Brain microvascular endothelial cell (primary cell): ENCODE data around the gene CREBRF.

ENCODE experiments used
- DNase-seq: peaks from one replicate; pipeline ENCODE4 v3.0.0-alpha.2; 2020
- H3K27ac ChIP-seq: fragments of 250-450 bp; sonication (Bioruptor Pico); 2 replicates; pipeline ENCODE4 v1.5.1; 2020; ENCODE audit warnings: mild to moderate bottlenecking, moderate library complexity
- H3K27me3 ChIP-seq: fragments of 250-450 bp; sonication (Bioruptor Pico); replicated peaks from 2 replicates; pipeline ENCODE4 v1.5.1; 2020; ENCODE audit warnings: mild to moderate bottlenecking
- H3K36me3 ChIP-seq: fragments of 250-450 bp; sonication (Bioruptor Pico); replicated peaks from 2 replicates; pipeline ENCODE4 v1.5.1; 2020; ENCODE audit warnings: mild to moderate bottlenecking
- H3K4me3 ChIP-seq: 2 replicates; pipeline ENCODE4 v1.5.1; 2011; ENCODE audit warnings: low read depth, mild to moderate bottlenecking, control low read depth, low read length, moderate library complexity
- in situ Hi-C: cut with HindIII; loops from 2 replicates; pipeline ENCODE4 v1.10.0; 2017; ENCODE audit warnings: low sequenced_read_pairs, low pct_ligation_motif_present
- TF ChIP-seq, protein P1 (sequence below): IDR thresholded peaks from 2 replicates; pipeline ENCODE4 v1.5.1; 2011; ENCODE audit warnings: low read depth, mild to moderate bottlenecking, moderate library complexity, low read length, control low read depth, inconsistent platforms; ENCODE audit errors: missing control alignments

CREBRF gene

DNA sequence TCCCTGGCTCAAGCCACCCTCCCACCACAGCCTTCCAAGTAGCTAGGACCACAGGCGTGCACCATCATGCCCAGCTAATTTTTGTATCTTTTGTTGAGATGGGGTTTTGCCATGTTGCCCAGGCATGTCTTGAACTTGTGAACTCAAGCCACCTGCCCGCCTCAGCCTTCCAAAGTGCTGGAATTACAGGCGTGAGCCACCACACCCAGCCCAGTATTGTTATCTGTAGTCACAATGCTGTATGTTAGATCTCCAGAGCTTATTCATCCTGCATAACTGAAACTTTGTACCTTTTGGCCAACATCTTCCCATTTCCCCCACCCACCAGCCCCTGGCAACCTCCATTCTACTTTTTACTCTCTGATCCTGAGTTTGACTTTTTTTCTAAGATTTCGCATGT, 37.5 kb downstream of the CREBRF start:
- no peaks in the 10 kb centered on the region for H3K36me3 ChIP-seq
- in situ Hi-C loops: no loop called here
- no peak for DNase-seq
- H3K27me3 ChIP-seq: no peaks in the 10 kb centered on the region
- TF ChIP-seq, protein P1, sequence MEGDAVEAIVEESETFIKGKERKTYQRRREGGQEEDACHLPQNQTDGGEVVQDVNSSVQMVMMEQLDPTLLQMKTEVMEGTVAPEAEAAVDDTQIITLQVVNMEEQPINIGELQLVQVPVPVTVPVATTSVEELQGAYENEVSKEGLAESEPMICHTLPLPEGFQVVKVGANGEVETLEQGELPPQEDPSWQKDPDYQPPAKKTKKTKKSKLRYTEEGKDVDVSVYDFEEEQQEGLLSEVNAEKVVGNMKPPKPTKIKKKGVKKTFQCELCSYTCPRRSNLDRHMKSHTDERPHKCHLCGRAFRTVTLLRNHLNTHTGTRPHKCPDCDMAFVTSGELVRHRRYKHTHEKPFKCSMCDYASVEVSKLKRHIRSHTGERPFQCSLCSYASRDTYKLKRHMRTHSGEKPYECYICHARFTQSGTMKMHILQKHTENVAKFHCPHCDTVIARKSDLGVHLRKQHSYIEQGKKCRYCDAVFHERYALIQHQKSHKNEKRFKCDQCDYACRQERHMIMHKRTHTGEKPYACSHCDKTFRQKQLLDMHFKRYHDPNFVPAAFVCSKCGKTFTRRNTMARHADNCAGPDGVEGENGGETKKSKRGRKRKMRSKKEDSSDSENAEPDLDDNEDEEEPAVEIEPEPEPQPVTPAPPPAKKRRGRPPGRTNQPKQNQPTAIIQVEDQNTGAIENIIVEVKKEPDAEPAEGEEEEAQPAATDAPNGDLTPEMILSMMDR: no peak
- H3K4me3 ChIP-seq: no peak overlapping the region
- H3K27ac ChIP-seq: peak overlapping the region; percentile 10

DNA sequence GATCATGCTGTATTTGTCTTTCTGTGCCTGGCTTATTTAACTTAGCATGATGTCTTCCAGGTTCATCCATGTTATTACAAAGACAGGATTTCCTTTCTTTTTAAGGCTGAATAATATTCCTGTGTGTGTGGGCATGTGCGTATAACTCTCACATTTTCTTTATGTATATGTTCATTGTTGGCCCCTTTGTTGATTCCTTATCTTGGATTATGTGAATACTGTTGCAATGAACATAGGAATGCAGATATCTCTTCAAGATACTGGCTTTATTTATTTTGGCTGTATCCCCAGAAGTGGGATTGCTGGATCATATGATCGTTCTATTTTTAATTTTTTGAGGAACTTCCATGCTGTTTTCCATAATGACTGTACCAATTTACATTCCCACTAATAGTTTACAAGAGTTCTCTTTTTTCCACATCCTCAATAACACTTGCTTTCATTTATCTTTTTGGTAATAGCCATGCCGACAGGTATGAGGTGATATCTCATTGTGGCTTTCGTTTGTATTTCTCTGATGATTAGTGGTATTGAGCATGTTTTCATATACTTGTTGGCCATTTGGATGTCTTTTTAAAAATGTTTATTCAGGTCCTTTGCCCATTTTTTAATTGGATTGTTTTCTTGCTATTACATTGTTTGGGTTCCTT, 38.0 kb downstream of the CREBRF start:
- Histone ChIP-seq H3K36me3 (no peaks in the 10 kb centered on the region), H3K27me3 (no peaks in the 10 kb centered on the region), H3K27ac (peak overlapping the region; percentile 10), H3K4me3 (no peak overlapping the region)
- in situ Hi-C loops: no loop called here
- DNase-seq: peak; percentile 66
- TF ChIP-seq, protein P1: no peak

DNA sequence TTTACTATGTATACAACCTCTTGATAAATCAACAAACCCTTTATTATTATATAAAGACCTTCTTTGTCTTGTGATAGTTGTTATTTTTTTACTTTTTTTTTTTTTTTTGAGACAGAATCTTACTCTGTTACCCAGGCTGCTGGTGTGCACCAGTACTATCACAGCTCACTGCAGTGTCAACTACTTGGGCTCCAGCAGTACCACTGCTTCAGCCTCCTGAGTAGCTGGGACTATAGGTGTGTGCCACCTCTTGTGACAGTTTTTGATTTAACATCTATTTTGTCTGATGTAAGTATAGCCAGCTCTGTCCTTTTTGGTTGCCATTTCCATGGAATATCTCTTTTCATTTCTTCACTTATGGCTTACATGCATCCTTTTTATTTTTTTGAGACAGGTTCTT, 42.6 kb downstream of the CREBRF start:
- no peak overlapping the region for H3K4me3 ChIP-seq
- no peaks in the 10 kb centered on the region for H3K36me3 ChIP-seq
- DNase-seq: no peak
- in situ Hi-C loops: no loop called here
- no peaks in the 10 kb centered on the region for H3K27me3 ChIP-seq
- H3K27ac ChIP-seq: no peak overlapping the region
- TF ChIP-seq, protein P1: no peak

DNA sequence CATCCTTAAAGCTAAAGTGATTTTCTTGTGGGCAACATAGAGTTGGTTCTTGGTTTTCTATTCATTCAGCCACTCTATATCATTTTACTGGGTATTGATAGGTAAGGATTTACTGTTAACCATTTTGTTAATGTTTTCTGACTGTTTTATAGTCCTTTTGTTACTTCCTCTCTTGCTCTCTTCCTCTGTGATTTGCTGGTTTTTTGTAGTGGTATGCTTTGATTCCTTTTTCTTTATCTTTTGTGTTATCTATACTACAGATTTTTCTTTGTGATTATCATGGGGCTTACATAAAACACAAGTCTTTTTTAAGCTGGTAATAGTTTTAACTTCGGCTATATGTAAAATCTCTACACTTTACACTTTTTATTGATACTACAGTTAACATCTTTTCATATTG, 43.3 kb downstream of the CREBRF start:
- in situ Hi-C loops: no loop called here
- TF ChIP-seq, protein P1: no peak

DNA sequence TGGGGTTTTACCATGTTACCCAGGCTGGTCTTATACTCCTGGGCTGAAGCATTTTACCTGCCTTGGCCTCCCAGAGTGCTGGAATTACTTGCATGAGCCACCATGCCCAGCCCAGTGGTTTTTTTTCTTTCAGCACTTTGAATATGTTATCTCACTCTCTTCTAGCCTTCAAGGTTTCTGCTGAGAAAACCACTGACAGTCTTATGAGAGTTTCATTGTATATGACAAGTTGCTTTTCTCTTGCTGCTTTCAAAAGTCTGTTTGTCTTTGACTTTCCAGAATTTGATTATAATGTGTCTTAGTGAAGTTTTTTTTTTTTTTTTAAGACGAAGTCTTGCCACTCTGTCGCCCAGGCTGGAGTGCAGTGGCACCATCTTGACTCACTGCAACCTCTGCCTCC, 45.1 kb downstream of the CREBRF start:
- in situ Hi-C loops: no loop called here
- TF ChIP-seq, protein P1: no peak

More for the DNA sequence above, 43.3 kb downstream of the CREBRF start:
- no peaks in the 10 kb centered on the region for H3K36me3 ChIP-seq
- H3K27me3 ChIP-seq: no peaks in the 10 kb centered on the region
- no peak overlapping the region for H3K4me3 ChIP-seq
- DNase-seq: no peak
- H3K27ac ChIP-seq: no peak overlapping the region

DNA sequence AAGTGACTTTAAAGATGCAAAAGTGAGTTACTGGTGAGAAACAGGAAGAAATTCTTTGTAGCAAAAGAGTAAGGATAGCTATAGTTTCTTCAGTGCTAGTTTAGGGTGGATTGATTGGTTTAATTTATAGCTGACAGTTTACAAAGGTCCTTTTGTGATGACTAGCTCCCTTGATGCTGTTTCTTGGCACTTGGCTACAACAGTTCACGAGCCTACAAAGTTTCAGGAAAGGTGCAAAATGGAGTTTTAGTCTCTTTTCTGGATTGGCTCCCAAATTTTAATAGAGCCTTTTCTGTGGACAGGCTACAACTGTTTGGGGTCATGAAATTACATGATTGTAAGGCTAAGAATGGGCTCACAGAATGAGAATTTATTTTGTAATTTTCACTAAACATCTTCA, 47.3 kb downstream of the CREBRF start:
- Histone ChIP-seq H3K27ac (no peak overlapping the region), H3K36me3 (no peaks in the 10 kb centered on the region), H3K27me3 (no peaks in the 10 kb centered on the region), H3K4me3 (no peak overlapping the region)
- no peak for DNase-seq
- in situ Hi-C loops: no loop called here
- TF ChIP-seq, protein P1: no peak

More for the DNA sequence above, 45.1 kb downstream of the CREBRF start:
- Histone ChIP-seq H3K27me3 (no peaks in the 10 kb centered on the region), H3K36me3 (no peaks in the 10 kb centered on the region), H3K27ac (no peak overlapping the region), H3K4me3 (no peak overlapping the region)
- DNase-seq: no peak
